HG03558 (cell line): ENCODE results near the gene PSMD1.

Source experiments
- ATAC-seq: cut with Tn5 transposase; IDR thresholded peaks from one replicate; pipeline ENCODE4 v1.9.1; 2021; ENCODE audit warnings: moderate number of reproducible peaks; ENCODE audit not compliant: unreplicated experiment; ENCODE audit errors: extremely low read depth

PSMD1 gene

GRCh38 chr2:231100990-231101389 is 44.3 kb downstream of the PSMD1 start:
- ATAC-seq: no peak

- ATAC-seq: no peak
Observed at GRCh38 chr2:231102772-231103171, 46.1 kb downstream of the PSMD1 start.

- no peak for ATAC-seq
Observed at GRCh38 chr2:231104115-231104713, 47.5 kb downstream of the PSMD1 start.

DNA sequence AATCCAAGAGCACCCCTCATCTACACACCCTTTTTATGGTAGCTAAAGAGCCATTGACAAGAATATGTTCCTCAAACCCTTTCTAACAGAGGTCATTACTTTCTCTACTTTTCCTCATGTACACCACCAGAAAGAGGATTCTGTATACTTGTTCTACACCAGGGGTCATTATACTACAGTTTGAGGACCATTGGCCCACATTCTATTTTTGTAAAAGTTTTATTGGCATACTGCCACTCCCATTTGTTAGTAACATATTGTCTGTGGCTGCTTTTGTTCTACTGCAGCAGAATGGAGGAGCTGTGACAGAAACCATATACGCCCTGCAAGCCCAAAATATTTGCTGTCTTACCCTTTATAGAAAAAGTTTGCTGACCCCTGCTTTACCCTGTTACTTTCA is 53.9 kb downstream of the PSMD1 start:
- ATAC-seq: no peak

- ATAC-seq: no peak
Observed at GRCh38 chr2:231111987-231112386, 55.3 kb downstream of the PSMD1 start.

GRCh38 chr2:231113489-231113888 is 56.8 kb downstream of the PSMD1 start:
- no peak for ATAC-seq

DNA sequence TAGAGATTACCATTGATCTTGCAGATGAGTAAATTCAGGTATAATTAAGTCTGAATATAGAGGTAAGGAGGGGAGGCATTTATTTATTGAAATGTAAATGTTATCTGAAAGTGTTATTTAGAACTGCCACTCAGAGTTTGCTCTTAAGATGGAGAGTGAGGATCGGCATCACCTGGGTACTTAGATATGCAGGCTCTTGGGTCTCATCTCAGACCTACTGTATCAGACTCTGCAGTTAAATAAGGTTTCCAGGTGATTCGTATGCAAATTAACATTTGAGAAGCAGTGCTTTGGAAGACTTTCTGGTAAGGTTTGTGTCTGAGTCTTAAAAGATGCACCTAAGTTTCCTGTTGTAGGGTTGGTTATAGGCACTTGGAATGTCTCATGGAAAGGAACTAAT is 59.0 kb downstream of the PSMD1 start:
- ATAC-seq: no peak

DNA sequence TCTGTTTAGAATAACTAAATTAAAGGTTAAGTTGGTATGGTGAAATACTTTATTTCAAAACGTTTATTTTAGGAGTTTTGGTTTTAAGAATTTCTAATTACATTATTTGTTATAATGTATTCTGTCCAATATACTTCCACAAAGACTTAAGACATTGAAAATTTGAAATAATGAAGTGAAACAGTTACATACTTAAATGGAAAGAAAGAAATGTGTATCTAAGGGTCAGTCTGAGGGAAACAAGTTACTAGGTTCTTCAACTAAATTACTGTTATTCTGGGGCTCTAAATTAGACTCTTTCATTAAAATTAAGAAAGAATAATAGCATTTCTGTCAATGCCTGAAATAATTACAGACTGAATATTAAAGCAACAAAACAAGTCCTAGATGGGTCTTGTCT is 60.5 kb downstream of the PSMD1 start:
- ATAC-seq: no peak

GRCh38 chr2:231117922-231118613 is 61.4 kb downstream of the PSMD1 start:
- no peak for ATAC-seq

- ATAC-seq: no peak
Observed at GRCh38 chr2:231118614-231118942, 61.9 kb downstream of the PSMD1 start.

DNA sequence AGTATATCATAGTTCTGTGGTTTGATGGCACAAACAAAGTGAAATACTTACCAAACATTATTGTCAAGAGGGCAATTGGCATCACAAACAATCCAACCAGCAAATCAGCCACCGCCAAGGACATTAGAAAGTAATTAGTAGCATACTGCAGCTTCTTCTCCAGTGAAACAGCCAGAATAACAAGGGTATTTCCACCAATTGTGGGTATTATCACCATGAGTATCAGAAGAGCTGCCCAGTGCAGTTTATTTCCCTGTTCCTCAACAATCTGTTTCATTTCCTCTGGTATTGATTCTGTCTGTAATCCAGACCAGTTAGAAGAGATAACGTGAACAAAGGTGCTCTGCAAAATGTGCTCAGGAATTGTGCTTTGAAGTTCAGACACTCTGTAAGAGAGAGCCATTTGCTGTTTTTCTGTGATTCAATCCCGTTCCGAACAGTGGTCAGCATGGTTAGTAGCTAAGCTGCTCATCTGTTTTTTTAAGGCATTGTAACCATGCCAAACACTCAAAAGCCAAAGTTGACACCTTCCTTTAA is 66.8 kb downstream of the PSMD1 start:
- ATAC-seq: no peak

GRCh38 chr2:231124838-231125568 is 68.3 kb downstream of the PSMD1 start, which contains the start of gene HTR2B:
HTR2B (minus strand) TSS chr2:231125042; CDS start chr2:231123764, 1,278 bp downstream.
- no peak for ATAC-seq

- ATAC-seq: no peak
Observed at GRCh38 chr2:231126123-231126522, 69.5 kb downstream of the PSMD1 start.

DNA sequence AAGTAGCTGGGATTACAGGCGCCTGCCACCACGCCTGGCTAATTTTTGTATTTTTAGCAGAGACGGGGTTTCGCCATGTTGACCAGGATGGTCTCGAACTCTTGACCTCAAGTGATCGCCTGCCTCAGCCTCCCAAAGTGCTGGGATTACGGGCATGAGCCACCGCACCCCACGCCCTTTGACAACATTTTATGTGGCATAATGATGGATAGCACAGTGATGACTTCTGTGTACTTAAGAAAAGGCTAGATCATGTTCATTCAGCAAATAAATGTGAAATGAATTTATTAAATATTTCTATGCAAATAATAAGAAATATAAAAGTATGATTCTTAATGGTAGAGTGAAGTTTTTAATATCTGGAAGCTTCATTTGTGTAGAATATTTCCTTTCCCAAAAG is 70.8 kb downstream of the PSMD1 start:
- ATAC-seq: no peak

DNA sequence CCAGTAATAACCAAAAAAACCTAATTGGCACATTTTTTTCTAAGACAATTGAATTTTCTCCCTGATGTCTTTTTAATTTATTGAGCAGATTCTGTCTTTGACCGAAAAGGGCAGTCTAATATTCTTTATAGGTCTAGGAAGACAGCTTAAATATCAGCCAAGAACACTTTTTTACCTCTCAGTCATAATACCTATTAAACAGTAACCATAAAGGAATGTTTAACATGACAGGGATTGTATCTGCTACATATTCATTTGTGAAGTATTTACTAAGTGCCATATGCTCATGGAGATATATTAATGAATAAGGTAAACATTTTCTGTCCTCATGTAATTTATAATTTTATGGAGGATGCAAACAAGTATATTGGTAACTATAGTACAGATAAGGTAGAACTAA is 71.3 kb downstream of the PSMD1 start:
- no peak for ATAC-seq

DNA sequence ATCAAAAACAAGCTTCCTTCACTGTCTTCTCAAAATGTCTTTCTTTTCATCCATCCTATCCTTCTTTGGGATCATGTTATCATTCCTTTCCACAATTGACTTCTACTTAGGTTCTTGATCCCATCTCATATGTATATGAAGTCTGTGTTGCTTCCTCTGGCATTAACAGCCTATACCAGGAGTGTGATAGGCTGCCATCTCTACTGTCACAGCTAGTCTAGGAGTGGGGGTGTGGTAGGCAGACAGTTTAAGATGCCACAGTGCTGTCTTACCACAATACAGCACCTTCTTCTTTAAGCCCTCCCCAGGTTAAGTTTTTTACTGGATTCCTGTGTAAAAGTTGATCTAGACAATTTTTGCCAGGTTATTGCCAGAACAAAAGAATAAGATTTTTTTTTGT is 71.9 kb downstream of the PSMD1 start:
- ATAC-seq: no peak

DNA sequence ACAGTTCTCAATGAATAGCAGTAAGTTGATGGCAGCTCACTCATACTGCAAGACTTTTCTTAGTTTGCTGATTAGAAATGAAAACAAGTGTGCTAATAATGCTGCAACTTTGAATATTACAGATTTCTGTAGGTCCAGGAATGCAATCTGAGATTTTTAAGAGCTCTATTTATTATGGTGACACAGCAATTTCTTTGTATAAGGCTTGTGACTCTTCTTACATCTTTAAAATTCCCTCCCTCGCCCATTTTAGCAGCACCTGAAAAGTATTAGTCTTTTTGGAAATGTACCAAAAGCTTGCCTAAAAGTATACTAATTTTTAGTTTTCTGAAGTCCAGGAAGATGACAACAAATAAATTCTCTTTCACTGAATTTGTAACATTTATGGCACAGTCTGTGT is 72.5 kb downstream of the PSMD1 start:
- ATAC-seq: no peak

- no peak for ATAC-seq
Observed at GRCh38 chr2:231130336-231131056, 73.8 kb downstream of the PSMD1 start.

- ATAC-seq: no peak
Observed at GRCh38 chr2:231132129-231132528, 75.5 kb downstream of the PSMD1 start.

- no peak for ATAC-seq
Observed at GRCh38 chr2:231133365-231134099, 76.9 kb downstream of the PSMD1 start.
